BJ (cell line): ENCODE data around the gene RAPSN. TPM values are rescaled to one million over a fixed set of nuclear protein-coding genes. Genes with fewer than 3 reads are reported as not detected.

ENCODE experiments used
- CTCF ChIA-PET: fragments of 350-600 bp; formaldehyde crosslinking; extraction: SDS; loops from one replicate; lab custom pipeline; 2021; ENCODE audit warnings: antibody characterized with exemption, inconsistent platforms; lab: Yijun Ruan, JAX
- POLR2A ChIA-PET: fragments of 300-600 bp; sonication (Branson Sonifier 250); formaldehyde crosslinking; extraction: SDS; loops from one replicate; lab custom pipeline; 2021; ENCODE audit warnings: antibody characterized with exemption; lab: Charles Lee
- DNase-seq: peaks from one replicate; pipeline ENCODE4 v3.0.0-alpha.2; 2011; ENCODE audit warnings: low read depth
- H3K27me3 ChIP-seq: 2 replicates; pipeline ENCODE4 v1.6.0; 2011; ENCODE audit warnings: low read length; ENCODE audit not compliant: control insufficient read depth, insufficient read depth
- H3K36me3 ChIP-seq: 2 replicates; pipeline ENCODE4 v1.5.1; 2011; ENCODE audit warnings: low read length; ENCODE audit not compliant: control insufficient read depth, insufficient read depth
- H3K4me3 ChIP-seq: 2 replicates; pipeline ENCODE4 v1.5.1; 2011; ENCODE audit warnings: low read depth, mild to moderate bottlenecking, control low read depth, low read length
- polyA plus RNA-seq: library from polyadenylated mRNA; depleted of rRNA; stranded (reverse); fragments of >200 nt; gene quantifications from 2 replicates; pipeline ENCODE4 v1.2.3, GENCODE V29; 2011
- TF ChIP-seq, protein P1 (sequence below): IDR thresholded peaks from 2 replicates; pipeline ENCODE4 v1.5.1; 2011; ENCODE audit warnings: low read depth, mild to moderate bottlenecking, control low read depth, inconsistent platforms, low read length, moderate library complexity; ENCODE audit not compliant: insufficient read depth

RAPSN gene
- polyA plus RNA-seq, 1 experiment, result 0.10 TPM

DNA sequence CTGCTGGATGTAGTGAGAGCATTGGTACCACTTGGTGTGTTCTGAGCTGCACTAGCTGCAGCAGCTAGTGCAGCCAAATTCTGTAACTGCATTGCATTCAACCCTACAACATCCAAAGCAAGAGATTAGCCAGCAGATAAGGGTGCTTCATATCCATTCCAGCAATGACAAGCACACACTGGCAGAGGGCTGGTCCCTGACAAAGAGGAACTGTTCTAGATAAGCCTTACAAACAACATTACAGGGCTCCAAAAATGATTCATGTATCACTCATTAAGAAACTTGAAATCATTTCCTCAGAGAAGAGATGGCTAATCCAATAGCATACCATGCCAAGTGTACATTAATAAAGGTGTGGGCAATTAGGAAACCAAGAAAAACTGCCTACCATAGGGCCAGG, 28.4 kb upstream of the RAPSN start:
- CTCF ChIA-PET, result no interaction called here
- TF ChIP-seq, protein P1, sequence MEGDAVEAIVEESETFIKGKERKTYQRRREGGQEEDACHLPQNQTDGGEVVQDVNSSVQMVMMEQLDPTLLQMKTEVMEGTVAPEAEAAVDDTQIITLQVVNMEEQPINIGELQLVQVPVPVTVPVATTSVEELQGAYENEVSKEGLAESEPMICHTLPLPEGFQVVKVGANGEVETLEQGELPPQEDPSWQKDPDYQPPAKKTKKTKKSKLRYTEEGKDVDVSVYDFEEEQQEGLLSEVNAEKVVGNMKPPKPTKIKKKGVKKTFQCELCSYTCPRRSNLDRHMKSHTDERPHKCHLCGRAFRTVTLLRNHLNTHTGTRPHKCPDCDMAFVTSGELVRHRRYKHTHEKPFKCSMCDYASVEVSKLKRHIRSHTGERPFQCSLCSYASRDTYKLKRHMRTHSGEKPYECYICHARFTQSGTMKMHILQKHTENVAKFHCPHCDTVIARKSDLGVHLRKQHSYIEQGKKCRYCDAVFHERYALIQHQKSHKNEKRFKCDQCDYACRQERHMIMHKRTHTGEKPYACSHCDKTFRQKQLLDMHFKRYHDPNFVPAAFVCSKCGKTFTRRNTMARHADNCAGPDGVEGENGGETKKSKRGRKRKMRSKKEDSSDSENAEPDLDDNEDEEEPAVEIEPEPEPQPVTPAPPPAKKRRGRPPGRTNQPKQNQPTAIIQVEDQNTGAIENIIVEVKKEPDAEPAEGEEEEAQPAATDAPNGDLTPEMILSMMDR, result no peak
- Histone ChIP-seq H3K27me3 (no peaks in the 10 kb centered on the region), H3K4me3 (no peak overlapping the region), H3K36me3 (peaks cover 30% of the 10 kb centered on the region)
- DNase-seq, result no peak
- POLR2A ChIA-PET, result no interaction called here

DNA sequence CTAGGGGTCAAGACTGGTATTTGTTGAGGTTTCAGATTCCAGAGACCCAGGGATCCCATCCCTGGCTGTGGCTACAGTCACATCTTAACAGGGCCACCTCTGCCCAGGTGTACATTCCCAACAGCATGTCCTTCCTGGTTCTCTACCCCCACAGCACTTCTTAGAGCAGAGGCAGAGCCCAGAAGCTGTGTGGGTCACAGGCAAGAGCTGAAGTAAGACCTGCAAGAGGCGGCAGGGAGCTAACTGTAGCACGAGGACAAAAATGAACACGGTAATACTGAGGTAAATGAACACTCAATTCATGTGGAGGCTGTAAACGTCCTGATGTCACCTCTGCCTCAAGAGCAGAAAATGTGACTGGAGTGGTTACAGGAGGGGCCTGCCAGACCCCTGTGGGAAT, 21.7 kb upstream of the RAPSN start:
- H3K4me3 ChIP-seq, result no peak overlapping the region
- DNase-seq, result no peak
- peaks cover 30% of the 10 kb centered on the region for H3K36me3 ChIP-seq
- TF ChIP-seq, protein P1, result no peak
- no peaks in the 10 kb centered on the region for H3K27me3 ChIP-seq
- CTCF ChIA-PET, result interaction anchor here (1.3 kb wide), 1 partner anchor 67 kb away, joined by 3 read pairs; no protein-coding TSS in a partner anchor
- POLR2A ChIA-PET, result no interaction called here

DNA sequence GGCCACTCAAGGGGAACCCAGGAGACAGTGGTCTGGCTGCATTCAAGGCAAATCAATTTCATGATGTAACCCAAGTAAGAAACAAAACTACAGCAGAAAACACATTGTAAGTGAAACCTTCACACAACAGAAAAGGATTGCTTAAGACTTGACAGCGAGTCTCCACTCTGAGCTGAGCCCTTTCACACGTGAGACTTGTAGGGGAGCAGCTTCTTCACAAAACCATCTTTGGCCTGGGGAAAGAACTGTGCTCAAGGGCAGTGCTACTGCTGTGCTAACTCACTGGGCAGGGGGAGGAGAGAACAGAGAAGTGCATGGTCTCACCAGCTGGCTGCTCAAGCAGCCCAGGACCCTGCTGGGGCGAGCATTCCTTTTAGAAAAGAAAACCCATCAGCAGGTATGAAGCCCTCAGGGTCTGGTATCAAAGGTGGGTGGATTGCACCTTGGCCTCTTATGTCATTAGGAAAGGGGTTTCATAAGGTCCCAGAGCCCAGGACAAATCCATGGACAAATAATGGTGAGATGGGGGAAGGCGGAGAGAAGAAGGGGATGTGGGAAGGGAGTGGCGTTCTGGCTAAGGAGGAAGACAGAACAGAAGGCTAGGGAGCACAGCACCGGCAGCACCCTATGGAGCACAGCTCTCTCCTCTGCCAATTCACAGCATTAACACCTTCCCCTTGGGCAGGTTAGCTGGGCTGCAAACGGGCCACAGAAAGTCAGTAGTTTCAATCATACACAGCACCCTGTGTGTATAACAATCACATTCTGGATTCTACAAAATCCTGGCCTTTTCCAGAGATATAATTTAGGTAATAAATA, 20.6 kb upstream of the RAPSN start:
- ChIA-PET CTCF (interaction anchor here (0.7 kb wide), 1 partner anchor 148 kb away, joined by 3 read pairs; no protein-coding TSS in a partner anchor), POLR2A (no interaction called here)
- TF ChIP-seq, protein P1, result no peak
- Histone ChIP-seq H3K27me3 (no peaks in the 10 kb centered on the region), H3K4me3 (no peak overlapping the region), H3K36me3 (peaks cover 25% of the 10 kb centered on the region)
- DNase-seq, result no peak

DNA sequence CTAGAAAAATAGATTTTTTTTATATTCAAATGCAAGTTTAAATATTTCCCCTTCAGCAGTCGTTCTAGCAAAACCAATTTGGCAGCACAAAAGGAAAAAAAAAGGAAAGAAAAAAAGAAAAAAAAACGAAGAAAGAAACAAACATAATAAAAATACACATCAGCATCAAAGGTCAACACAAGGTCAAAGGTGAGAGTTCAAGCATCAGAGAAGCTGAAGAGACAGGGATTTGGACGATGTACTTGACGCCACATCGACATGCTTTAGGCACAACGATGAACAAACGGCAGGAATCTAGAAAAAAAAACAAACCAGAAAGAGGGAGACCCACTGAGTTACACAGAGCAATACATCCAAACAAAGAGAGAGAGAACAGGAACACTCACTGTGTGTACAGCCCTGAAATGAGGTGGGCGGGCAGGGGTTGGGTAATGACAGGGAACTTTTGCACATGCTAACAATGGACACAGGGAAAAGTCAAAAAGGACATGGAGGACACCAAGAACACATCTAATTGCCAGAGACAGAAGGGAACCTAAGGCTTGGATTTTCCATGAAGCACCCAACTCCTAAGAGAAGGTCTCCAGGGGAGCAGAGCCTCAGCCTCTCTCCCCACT, 19.8 kb upstream of the RAPSN start:
- DNase-seq, result no peak
- TF ChIP-seq, protein P1, result no peak
- ChIA-PET POLR2A (no interaction called here), CTCF (no interaction called here)
- H3K27me3 ChIP-seq, result no peaks in the 10 kb centered on the region
- H3K36me3 ChIP-seq, result peaks cover 21% of the 10 kb centered on the region
- H3K4me3 ChIP-seq, result no peak overlapping the region

DNA sequence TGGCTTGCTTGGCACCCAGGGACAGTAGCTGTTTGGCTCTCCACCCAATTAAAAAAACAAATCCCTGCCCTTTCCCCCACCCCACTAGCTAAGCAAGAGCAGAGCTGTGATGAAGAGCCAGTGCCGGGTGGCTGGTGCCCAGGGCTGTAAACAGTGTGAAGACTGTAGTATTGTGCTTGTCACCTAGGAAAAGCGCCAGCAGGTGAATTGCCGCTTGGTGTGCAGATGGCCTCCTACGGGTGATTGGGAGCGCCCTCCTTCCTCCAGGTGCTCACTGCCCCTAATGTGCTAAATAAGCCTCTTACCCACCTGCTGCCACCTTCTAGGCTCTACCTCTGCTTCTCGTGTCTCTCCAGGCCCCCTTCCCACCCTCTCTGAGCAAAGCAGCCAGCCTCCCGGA, 18.4 kb upstream of the RAPSN start:
- TF ChIP-seq, protein P1, result no peak
- DNase-seq, result no peak
- Histone ChIP-seq H3K36me3 (peaks cover 21% of the 10 kb centered on the region), H3K27me3 (no peaks in the 10 kb centered on the region), H3K4me3 (no peak overlapping the region)
- CTCF ChIA-PET, result interaction anchor here (3.3 kb wide), 1 partner anchor 150 kb away, joined by 13 read pairs; no protein-coding TSS in a partner anchor
- POLR2A ChIA-PET, result no interaction called here
